Uterus (tissue), 2 donors: ENCODE measurements around the gene MTRR.

Experiments
- CTCF ChIP-seq, 4 experiments: fragments of 200-600 bp in 2 of 4; fragments of 450-650 bp in 2 of 4; sonication (generic) in 2 of 4; IDR thresholded peaks; one replicate each; pipeline ENCODE4 v1.5.1; 2016 to 2019; ENCODE audit warnings: antibody characterized with exemption in 4 of 4, mild to moderate bottlenecking in 2 of 4, moderate library complexity in 1 of 4
- POLR2A ChIP-seq, 2 donors: fragments of 450-650 bp; IDR thresholded peaks; one replicate each; pipeline ENCODE4 v1.6.1; 2016; ENCODE audit warnings: antibody characterized with exemption in 2 of 2, mild to moderate bottlenecking in 1 of 2, moderate library complexity in 1 of 2

- TF ChIP-seq POLR2A (IDR thresholded peaks at IDR 0.05) (no peak), CTCF (IDR thresholded peaks at IDR 0.05) (no peak)
Measured at GRCh38 chr5:7852542-7852941, 16.4 kb upstream of the MTRR start.
